HG02623 (cell line): Measurements from ENCODE around the gene BICD2.
A peak's percentile ranks its signal among the peaks of the same experiment; 100 is the strongest.

ENCODE experiments used
- ATAC-seq: cut with Tn5 transposase; IDR thresholded peaks from one replicate; pipeline ENCODE4 v1.9.1; 2021; ENCODE audit warnings: moderate library complexity; ENCODE audit not compliant: unreplicated experiment

The BICD2 gene

DNA sequence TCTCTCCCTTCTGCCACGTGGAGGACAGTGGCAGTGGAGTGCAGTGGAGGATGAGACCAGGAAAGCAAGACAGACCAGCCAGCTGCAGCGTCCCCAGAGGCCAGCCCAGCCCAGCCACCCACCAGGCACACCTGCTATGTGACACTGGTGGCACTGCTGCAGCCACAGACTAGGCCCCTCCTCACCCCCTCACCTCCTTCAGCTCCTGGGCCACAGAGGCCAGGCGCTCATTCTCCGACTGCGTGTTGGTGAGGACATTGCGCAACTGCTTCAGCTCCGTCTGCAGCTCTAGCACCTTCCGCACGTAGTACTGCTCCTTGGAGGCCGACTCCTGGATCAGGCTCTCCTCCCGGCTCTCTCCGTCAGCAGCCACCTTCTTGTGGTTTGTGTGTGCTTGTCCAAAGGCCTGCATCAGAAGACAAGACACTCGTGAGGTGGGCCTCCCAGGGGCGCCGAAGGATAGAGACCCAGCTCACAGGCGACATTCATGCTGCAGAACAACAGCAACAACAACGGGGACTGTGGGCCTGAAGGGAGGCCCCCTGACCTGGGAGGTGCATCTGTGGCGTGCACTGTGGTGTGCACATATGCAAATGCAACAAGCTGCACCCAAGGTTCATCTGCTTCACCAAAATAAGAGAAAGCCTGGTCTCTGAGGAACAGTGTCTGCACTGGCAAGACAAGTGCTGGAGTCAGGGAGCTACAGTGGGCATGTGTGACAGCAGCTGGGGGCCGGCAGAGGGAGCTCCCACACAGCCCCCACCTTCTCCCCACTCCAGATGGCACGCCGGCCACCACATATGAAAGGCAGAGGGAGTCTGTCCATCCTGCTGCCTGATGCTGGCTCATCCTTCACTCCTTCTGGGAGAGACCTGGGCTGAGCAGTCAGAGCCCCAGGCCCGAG lies 35.5 kb downstream of the BICD2 start:
- peak; percentile 74 for ATAC-seq

DNA sequence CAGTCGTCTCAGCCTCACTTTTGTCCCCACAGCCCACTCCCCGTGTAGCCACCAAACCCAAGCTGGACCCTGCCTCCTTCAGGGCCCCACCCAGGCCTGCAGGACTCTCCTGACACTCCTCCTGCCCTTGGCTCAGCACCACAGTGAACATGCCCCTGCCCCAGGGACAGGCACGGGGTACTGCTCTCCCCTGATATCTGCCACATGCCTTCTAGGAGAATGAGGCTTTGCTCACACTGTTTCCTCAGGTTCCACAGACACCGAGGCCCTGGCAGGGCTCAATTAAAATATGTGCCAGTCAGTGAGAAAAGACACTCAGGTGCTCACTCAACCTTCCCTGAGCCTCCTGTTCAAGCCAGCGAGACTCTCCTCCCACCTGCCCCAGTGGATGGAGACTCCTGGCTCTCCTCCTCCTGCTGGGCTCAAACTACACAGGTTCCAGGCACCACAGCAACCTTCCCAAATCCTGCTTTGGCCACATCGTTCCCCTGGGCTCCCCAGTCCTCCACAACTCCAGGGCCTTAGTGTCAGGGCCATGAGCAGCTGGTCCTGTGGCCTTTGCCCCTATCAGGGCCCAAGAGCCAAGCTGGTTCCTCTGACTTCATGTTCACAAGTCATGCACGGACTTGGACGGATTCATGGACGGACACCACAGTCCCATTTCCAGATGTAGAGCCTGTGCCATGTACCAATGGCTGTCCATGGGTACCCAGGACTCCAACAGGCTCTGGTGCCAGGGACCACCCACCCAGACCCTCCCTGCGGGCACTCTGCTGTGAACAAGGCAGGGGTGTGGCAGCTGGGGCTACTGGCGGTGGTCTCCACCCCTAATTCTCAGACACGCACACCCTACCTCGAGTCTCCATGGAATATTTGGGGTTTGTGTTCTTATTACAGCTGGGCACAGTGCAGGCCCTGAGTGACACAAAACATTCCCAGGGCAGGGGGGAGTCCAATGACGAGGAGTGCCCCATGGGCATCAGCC lies 36.6 kb downstream of the BICD2 start:
- no peak for ATAC-seq

DNA sequence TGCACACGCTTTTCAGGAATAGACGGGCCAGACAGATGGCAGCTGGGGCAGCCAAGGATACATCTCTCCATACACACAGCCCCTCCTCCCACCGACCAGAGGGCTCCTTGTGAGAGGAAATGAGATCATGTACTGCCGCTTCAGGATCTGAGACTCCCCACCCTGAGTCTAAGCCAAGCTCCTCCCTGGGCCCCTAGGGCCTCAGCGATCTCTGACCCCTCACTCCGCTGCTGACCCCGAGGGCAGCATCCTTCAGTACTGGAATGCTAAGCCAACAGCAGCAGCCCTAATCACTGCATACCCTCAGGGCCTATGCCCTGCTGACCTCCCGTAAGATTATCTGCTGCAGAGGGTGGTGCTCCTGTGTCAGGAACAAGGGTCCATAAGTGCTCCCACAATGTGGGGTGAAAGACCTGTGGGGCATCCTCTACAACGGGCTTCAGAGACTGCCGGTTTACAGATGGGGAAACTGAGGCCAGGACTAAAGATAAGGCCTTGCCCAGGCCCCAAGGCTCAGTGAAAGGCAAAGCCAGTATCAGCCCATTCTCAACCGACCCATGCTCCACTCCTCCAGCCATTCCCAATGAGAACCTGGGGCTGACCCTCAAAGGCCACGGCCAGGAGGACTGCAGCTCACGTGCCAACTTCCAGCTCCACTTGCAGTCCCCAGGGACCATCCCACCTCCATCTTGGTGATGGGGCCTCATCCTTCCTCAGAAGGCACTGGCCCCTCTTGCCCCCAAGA lies 37.5 kb downstream of the BICD2 start:
- ATAC-seq, result no peak

DNA sequence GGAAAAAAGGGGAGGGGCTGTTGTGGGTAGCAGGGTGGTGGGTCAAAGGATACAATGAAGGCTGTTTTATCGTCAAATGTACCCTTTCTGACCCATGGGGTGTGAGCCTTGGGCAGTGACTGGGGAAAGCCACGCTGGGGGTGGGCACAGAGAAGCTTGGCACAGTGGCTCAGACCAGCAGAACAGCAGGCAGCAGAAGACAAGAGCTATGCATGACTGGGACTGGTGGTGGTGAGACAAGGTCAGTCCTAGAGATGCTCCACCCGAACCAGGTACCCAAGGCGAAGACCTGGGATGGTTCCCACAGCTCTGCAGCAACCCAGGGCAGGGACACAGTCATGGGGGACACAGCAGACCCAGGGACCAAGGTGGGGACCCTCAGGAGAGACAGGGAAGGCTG lies 38.3 kb downstream of the BICD2 start:
- ATAC-seq, result no peak

DNA sequence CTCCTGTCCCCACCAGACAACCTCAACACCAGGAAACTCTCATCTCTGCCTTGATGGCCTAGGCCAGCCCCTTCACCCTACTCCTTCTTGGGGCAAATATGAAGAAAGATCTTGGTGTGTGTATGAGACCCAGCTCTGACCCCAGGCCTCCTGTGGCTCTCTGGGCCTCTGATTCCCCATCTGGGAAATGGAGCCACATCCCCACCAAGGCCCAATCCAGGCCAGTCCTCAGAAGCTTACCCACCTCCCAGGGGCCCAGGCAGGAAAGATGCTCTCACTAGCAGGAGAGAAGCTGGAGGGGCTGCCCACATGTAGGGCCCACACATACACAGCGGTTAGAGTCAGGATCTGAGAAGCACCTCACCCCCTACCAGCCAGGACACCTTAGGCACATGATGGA lies 38.9 kb downstream of the BICD2 start:
- ATAC-seq, result no peak

DNA sequence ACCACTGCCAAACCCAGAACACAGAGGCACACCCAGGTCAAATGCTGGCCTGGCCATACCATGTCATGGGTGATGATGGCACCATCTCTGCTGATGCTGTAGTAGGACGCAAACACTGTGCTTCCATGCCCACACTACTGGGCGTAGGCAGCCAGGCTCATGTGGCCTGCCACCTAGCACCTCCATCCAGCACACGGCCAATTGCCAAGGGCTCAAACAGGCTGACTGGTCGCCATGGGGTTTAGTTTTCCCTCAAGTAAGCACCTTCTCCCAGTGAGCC lies 39.4 kb downstream of the BICD2 start:
- ATAC-seq, result no peak

DNA sequence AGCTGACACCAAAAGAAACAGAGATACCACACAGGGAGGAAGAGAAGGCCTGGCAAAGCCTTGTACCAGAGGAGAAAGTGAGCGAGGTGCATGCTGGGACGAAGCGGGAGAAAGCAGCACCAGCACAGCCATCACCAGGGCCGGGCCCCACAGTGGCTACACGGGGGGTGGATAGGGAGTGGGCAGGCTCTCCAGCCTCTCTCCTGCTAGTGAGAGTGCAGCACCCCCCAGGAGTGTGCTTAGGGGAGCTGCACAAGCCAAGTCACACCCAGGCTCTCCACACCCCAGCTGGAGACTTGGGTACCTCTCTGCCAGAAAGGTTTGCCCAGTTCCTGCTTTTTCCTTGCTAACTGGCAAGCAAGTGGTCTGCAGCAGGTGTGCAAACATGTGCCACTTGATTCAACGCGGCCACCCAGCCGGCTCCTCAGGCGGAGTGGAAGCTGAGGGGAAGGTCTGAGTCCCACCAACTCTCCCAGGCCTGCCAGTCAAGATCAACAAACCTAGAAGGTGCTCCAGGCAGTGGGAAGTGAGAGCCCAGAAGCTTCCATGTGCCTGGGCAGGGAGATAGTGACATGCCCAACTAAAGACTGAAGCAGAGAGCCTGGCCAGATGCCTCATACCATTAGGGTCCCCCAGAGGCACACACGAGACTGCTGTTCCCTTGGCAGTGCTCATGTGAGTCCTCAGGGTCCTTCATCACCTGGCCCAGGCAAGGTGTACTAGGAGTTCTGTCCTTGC lies 39.9 kb downstream of the BICD2 start:
- ATAC-seq, result no peak

DNA sequence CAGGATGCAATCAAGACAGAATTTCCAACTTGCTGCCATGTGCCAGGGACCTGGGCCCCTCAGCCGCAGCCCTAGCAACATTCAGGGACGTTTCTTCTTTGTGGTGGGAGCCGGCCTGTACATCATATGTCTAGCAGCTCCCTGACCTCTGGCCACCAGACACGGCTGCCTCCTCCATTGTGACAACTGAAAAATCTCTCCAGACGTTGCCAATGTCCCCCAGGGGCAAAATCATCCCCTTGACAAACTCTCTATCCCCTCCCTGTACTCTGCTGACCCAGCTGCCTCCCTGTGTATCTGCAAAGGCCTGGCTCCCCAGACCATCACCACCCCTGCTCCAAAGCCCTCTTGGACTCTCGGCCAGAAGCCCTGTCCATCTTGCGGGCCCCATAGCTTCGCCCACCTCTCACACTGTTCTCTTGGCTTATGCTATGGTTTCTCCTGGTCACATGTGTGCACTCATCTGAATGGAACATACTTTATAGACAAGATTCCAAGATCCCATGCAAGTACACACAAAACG lies 40.8 kb downstream of the BICD2 start:
- ATAC-seq, result no peak

DNA sequence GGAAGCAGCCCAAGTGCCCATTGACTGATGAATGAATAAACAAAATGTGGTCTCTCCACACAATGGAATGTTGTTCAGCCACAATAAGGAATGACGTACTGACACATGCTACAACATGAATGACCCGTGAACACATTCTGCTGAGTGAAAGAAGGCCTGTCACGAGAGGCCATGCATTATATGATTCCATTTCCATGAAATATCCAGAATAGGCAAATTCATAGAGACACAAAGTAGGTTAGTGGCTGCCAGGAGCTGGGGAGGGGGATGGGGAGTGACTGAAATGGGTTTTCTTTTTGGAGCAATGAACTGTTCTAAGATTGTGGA lies 41.4 kb downstream of the BICD2 start:
- no peak for ATAC-seq

DNA sequence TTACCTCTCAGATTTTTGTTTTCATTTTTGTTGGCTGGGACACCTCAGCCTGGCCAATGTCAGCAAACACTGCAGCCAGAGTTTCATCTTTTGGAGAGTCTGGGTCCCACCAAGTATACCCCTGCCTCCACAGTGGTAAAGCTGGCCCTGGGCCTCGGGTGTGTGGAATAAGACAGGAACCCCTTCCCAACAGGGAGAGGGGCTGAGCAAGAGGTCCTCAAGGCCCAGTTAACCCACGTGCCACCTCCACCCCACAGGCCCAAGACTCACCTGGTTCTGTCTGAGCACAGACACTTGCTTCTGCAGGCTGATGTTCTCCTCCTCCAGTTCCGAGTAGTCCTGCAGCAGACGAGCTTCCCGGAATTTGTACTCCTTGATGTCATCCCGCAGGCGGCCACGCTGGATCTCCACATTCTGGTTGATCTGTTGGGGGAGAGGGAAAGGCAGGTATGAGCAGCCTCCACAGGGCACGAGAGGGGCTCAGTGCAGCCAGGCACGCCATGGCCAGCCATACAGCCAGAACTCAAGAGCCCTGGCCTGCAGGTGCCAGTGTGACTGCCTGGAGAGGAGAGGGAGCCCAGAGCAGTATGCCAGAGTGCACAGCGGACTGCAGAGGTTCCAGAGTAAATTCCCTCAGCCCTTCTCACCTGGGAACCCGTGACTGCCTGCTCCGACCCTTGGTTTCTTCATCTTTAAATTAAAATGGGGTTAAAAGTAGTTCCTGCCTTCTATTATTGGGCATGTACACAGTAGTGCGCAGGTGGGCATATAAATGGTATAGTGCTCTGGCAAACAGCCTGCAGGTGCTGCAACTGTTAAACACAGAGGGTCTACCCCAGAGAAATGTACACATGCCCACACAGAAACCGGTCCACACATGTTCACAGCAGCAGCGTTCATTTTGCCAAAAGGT lies 42.0 kb downstream of the BICD2 start:
- ATAC-seq, result no peak

DNA sequence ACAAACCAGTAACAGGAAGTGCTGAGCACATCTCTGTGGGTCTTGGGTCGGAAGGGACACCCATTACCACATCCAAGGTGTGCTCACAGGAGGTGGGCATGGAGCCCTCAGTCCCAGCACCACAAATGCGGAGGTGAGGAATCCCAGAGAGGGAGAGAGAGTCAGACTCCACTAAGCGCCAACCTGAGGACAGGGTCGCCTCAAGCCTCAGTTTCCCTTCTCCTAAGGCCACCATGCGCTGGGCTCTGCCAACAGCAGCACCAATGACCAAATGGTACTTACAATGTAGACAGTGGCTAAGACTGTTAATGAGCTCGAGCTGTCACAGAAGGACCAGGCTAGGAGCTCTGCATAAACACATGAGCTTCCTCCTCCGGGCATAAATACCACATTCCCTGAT lies 43.1 kb downstream of the BICD2 start:
- ATAC-seq, result no peak

DNA sequence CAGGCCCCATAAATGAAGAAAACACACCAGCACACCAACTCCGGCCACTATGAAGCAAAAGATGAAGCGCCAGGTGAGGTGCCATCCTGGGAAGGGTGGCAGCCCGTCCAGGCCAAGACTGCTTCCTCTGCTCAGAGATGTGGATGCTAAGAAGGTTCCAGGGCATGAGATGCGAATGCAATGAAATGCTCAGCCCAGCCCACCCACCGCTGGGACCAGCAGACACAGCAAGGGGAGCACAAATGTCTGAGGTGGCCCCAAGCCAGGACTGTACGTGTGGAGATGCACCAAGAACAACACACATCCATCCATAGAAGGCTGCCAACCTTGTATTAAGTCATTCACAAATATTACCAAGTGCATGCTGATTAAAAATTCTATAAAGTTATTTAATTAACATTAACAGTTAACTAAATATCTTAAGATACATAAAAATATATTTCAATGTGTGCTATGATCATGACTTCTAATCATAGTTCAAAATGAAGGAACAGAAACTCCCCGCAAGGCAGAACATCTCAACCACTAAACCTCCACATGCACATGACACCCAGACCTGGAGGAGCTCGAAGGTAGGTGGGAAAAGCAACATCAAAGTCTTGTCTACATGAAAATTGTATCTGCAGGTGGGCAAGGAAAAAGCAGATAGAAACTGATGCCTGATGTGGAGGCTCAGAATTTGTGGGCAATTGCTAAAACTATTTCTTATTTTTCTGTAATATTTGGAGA lies 43.7 kb downstream of the BICD2 start:
- no peak for ATAC-seq

DNA sequence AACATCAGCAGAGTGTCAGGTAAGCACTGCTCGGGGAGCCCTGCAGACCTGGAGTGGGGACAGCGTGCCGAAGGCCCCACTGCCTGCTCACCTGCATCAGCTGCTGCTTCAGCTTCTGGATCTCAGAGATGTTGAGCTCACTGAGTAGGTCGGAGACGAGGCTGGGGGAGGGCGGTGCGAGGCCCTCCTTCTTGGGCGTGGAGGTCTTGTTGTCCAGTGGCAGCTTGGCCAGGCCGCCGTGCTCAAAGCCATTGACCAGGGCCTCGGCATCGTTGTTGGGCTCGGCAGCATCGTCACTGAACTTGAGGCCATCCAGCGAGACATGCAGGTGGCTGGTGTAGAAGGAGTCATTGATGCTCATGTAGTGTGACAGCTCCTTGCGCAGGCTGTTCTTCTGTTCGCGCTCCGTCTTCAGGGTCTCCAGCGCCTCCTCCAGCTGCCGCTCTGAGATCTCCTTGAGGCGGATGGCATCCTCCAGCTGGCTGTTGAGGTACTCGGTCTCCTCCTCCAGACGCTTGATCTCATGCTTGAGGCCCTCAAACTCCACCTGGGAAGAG lies 44.3 kb downstream of the BICD2 start:
- no peak for ATAC-seq

DNA sequence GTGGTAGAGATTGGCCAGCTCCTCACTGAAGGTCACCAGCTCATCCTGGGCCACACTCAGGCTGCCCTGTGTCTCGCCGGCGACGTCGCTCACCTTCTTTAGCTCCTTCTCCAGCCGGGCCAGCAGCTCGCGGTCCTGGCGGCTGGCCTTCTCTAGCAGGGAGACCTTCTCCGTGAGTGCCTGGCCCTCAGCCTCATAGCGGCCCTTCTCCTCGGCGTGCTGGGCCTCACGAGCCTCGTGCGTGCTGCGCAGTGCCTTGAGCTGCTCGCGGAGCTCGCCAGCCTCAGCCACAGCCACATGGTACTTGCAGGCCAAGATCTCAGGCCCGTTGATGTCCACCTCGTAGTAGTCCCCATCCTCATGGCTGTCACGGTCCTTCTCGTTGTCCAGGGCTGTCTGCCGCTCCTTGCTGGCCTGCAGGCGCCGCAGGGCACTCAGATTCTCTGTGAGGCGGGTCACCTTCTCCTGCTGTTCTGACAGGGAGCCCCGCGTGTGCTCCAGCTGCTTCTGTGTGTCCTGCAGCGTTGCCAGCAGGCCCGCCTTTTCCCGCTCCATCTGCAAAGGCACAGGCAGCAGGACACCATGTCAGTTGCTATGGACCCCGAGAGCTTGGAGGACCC lies 45.5 kb downstream of the BICD2 start:
- ATAC-seq, result no peak

DNA sequence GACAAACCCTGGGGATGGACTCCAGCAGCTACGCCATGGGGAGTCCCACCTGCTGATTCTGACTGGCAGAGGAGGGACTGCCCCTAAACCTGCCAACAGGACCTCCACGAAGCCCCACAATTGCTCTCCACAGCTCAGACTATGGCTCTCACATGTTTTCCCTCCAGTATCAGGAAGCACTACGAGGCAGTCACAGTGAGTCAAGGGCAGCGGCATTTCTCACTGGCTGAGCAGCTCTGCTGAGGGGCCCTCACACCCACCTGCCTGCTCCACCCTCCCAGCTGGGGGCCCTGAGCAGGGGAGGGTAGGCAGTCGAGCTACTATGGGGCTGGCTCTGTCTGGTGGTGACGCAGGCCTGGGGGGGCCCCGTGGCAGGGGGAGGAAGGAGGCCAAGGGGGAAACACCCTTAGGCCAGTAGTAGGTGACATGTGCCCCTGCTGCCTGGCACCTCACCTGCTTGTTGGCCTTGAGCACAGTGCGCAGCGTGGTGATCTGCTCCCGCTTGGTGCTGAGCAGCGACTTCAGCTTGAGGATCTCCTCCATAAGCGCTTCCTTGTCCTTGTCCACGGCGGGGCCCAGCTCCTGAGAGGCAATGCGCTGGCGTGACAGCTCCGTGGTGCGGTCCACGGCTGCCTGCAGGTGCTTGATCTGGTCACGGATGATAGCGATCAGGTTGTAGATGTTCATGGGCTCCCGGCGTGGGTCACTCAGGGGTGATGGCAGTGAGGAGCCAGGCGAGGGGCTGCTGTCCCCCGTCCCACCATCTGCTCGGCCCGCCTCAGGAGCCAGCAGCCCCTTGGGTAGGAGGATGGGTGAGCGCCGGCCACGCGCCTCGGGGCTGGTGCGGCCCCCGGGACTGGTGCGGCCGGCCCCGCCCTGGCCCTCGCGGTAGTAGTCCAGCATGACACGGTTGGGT lies 46.3 kb downstream of the BICD2 start:
- ATAC-seq, result no peak

DNA sequence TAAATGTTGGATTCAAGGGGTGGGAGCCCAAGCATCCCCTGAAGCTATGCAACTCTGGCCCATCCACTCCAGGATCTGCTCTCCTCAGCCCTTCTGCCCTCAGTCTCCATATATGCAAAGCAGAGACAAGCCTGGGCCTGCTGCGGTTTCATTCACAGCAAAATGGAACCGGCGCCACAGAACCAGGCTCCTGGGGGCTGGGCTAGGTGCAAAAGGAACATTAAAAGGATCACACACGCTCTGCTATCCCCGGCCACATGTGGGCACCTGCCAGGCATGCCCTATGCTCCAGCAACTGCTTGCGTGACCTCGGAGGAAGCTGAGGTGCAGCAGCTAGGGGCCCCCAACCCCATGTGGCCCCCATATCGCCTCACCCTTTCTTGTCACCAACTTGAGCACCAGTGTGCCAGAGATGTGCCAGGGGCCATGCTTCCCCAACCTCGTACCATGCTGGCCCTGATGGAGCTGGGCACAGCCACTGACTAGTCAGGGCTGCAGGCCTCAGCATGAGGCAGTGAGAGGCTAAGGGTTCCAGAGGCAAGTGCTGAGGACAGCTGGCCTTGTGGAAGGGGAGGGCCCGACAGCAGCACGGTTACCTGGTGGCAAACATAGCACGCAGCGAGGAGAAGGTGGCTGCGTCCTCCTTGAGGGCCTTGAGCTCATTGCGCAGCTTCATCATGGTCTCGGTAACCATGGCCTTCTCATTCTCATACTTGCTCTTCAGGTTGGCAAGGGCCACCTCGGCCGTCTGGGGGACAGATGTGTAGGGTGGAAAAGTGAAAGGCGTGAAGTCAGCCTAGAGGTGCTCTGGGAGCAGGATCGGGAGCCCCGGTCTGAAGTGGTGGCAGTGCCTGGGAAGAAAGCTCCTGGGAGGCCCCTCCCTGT lies 47.2 kb downstream of the BICD2 start:
- no peak for ATAC-seq
